HFF-Myc (cell line): ENCODE results near the gene ACOXL.
"Not testable (repeated sequence)": the region's sequence is repeated elsewhere in the genome, so short reads cannot be mapped to it uniquely, and the experiment has no call there.

ENCODE experiments used
- DNase-seq: peaks from one replicate; pipeline ENCODE4 v3.0.0-alpha.2; 2011; ENCODE audit warnings: low read depth; ENCODE audit errors: extremely low read depth
- H3K4me3 ChIP-seq: replicated peaks from 2 replicates; pipeline ENCODE4 v1.5.1; 2011; ENCODE audit warnings: low read depth, mild to moderate bottlenecking, control low read depth, low read length
- CTCF ChIP-seq: IDR thresholded peaks from 2 replicates; pipeline ENCODE4 v1.5.1; 2012; ENCODE audit warnings: mild to moderate bottlenecking, low read depth, low read length, control low read depth; ENCODE audit errors: missing control alignments

Gene ACOXL

DNA sequence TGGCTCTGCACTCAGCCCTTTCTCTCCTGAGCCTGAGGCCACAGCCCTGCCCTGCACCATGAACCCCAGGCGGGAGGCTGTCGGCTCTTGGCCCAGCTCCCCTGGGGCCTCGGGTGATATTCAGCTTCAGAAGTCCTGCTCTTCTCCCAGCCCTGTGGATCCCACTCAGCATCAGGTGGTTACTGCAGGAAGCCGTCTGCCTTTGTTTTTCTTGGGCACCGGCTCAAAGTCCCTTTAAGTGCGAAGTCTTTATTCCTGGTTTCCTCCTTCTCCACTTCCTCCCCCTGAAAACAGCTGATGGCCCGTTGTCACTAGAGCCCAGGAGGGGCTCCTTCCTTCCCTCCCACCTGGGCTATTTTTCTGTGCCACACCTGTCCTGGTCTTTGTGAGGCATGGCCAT is 226.8 kb downstream of the ACOXL start:
- TF ChIP-seq CTCF: no peak
- no peak for DNase-seq
- H3K4me3 ChIP-seq: no peak overlapping the region

GRCh38 chr2:110960281-110960680 is 227.9 kb downstream of the ACOXL start:
- no peak for TF ChIP-seq CTCF
- no peak overlapping the region for H3K4me3 ChIP-seq

GRCh38 chr2:110960954-110961353 is 228.6 kb downstream of the ACOXL start:
- no peak overlapping the region for H3K4me3 ChIP-seq
- no peak for TF ChIP-seq CTCF
- no peak for DNase-seq

More at GRCh38 chr2:110960281-110960680, 227.9 kb downstream of the ACOXL start:
- no peak for DNase-seq

- not testable (repeated sequence) for H3K4me3 ChIP-seq, DNase-seq
Observed at GRCh38 chr2:110961643-110962042, 229.3 kb downstream of the ACOXL start.

GRCh38 chr2:110969696-110970095 is 237.3 kb downstream of the ACOXL start:
- no peak for TF ChIP-seq CTCF
- H3K4me3 ChIP-seq: no peak overlapping the region
- DNase-seq: no peak

DNA sequence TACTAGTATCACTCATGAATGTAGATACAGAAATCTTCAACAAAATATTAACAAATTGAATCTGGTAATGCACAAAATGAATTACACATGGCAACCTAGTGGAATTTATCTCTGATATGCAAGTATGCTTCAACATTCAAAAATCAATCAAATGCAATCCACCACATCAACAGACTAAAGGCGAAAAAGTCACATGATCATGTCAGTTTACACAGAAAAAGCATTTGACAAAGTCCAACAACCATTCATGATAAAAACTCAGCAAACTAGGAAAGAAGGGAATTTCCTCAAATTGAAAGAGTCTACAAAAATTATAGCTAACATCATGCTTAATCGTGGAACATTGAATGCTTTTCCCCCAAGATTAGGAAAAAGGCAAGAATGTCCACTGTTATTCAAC is 237.8 kb downstream of the ACOXL start:
- H3K4me3 ChIP-seq: no peak overlapping the region
- TF ChIP-seq CTCF: no peak
- DNase-seq: no peak

DNA sequence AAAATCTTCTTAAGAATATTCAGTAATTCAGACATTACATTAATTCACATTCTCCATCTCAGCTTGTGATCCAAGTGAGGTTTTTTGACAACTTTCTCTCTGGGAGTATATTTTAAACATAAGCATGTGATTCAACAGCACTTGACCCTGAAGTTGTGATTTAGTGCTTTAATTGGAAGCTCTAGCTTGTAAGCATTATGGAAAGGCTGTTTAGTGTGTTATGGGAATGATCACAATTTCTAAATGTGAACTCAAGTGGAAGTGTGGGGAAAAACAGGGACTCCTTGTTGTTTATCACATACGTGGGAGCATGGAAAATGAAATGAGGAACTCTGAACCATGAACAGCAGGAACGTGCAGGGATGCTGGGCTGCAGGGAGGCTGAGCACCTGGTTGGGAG is 239.4 kb downstream of the ACOXL start:
- no peak overlapping the region for H3K4me3 ChIP-seq
- no peak for DNase-seq
- TF ChIP-seq CTCF: no peak
